Prostate gland (tissue), 2 donors: ENCODE results near the gene BORCS6. TPM values are rescaled to one million over a fixed set of nuclear protein-coding genes. Genes with fewer than 3 reads are reported as not detected.

Source experiments
- DNase-seq: peaks from one replicate; pipeline ENCODE4 v3.0.0-alpha.2; 2019; ENCODE audit warnings: low spot score
- H3K27ac ChIP-seq, 2 donors: fragments of 200-600 bp; sonication (generic); 2 replicates each; pipeline ENCODE4 v1.5.1; 2017 to 2019
- H3K27me3 ChIP-seq: fragments of 200-600 bp; sonication (generic); replicated peaks from 2 replicates; pipeline ENCODE4 v1.5.1; 2019; ENCODE audit not compliant: insufficient read depth
- H3K36me3 ChIP-seq, 2 donors: fragments of 200-600 bp; sonication (generic); 1 replicate in 1 of 2; 2 replicates in 1 of 2; pipeline versions ENCODE4 v1.5.1 to v1.8.1; 2017 to 2019
- H3K4me1 ChIP-seq: fragments of 200-600 bp; sonication (generic); replicated peaks from 2 replicates; pipeline ENCODE4 v1.5.1; 2019
- H3K4me3 ChIP-seq, 2 donors: fragments of 200-600 bp; sonication (generic); 2 replicates each; pipeline ENCODE4 v1.5.1; 2017 to 2019
- H3K9me3 ChIP-seq: fragments of 200-600 bp; sonication (generic); 2 replicates; pipeline ENCODE4 v1.5.1; 2017
- CTCF ChIP-seq, 4 experiments: fragments of 200-600 bp in 2 of 4; fragments of 450-650 bp in 2 of 4; sonication (generic) in 2 of 4; IDR thresholded peaks; 1 replicate in 3 of 4; 2 replicates in 1 of 4; pipeline ENCODE4 v1.5.1; 2016 to 2019; ENCODE audit warnings: antibody characterized with exemption in 4 of 4, mild to moderate bottlenecking in 2 of 4, moderate library complexity in 2 of 4
- POLR2A ChIP-seq: fragments of 450-650 bp; IDR thresholded peaks from one replicate; pipeline ENCODE4 v1.6.1; 2016; ENCODE audit warnings: antibody characterized with exemption, mild to moderate bottlenecking
- POLR2AphosphoS5 ChIP-seq: sonication (generic); formaldehyde crosslinking; IDR thresholded peaks from one replicate; pipeline ENCODE4 v1.6.1; 2017; ENCODE audit warnings: antibody characterized with exemption
- WGBS: methylation state at CpG from one replicate; pipeline ENCODE4 v1.1.5; 2018; 5-methylcytosine and 5-hydroxymethylcytosine counted together
- intact Hi-C: fragments of 100-400 bp; cut with DNase I; formaldehyde crosslinking; loops from one replicate; pipeline ENCODE4 v1.14.2; 2022
- total RNA-seq, 2 donors: library from RNA; depleted of rRNA; stranded (reverse); fragments of >200 nt; gene quantifications; one replicate each; pipeline ENCODE4 v1.1.0, GENCODE V29; 2016

Gene BORCS6
- total RNA-seq, 2 donors from 2014 or later: 9.6 to 19.1 TPM

GRCh38 chr17:8152112-8152775 lies 37.7 kb downstream of the BORCS6 start, which contains the start of gene PER1:
Gene PER1, minus strand, starts transcription at chr17:8152404. Its CDS starts 1,698 bp downstream, at chr17:8150706.
- 2% methylated on average over 38 of the region's 42 CpGs for WGBS

GRCh38 chr17:8151641-8152111 lies 38.3 kb downstream of the BORCS6 start:
- intact Hi-C loops: loop anchor here (10.0 kb wide), 1 partner anchor 307 kb away; no protein-coding TSS in a partner anchor
- H3K27me3 ChIP-seq: no peaks in the 10 kb centered on the region
- H3K27ac ChIP-seq: peak overlapping the region; percentile 100
- peak; percentile 83 for DNase-seq
- H3K4me3 ChIP-seq: peak overlapping the region; percentile 51 to 95
- no peaks in the 10 kb centered on the region for H3K9me3 ChIP-seq
- H3K4me1 ChIP-seq: peaks cover 17% of the 10 kb centered on the region
- WGBS: 4% methylated on average over 22 of the region's 22 CpGs
- H3K36me3 ChIP-seq: peaks cover 32 to 41% of the 10 kb centered on the region in 2 donors
- TF ChIP-seq CTCF (IDR thresholded peaks at IDR 0.05) (no peak), POLR2AphosphoS5 (peak; percentile 51)

More at GRCh38 chr17:8152112-8152775, 37.7 kb downstream of the BORCS6 start, which contains the start of gene PER1:
- peak; percentile 98 for TF ChIP-seq POLR2AphosphoS5
- peak in 1 of 4 experiments; percentile 19 for TF ChIP-seq CTCF (IDR thresholded peaks at IDR 0.05)
- TF ChIP-seq POLR2A: peak; percentile 96
- H3K4me1 ChIP-seq: peaks cover 17% of the 10 kb centered on the region
- H3K36me3 ChIP-seq: peaks cover 26 to 35% of the 10 kb centered on the region in 2 donors
- H3K27ac ChIP-seq: peak within 1 kb of the TSS; percentile 100
- no peaks in the 10 kb centered on the region for H3K27me3 ChIP-seq
- DNase-seq: peak; percentile 95
- H3K4me3 ChIP-seq: peak within 1 kb of the TSS; percentile 51 to 95
- intact Hi-C loops: loop anchor here (10.0 kb wide), 1 partner anchor 307 kb away; no protein-coding TSS in a partner anchor
- no peaks in the 10 kb centered on the region for H3K9me3 ChIP-seq

GRCh38 chr17:8151120-8151640 lies 38.8 kb downstream of the BORCS6 start:
- Histone ChIP-seq H3K4me3 (peak overlapping the region; percentile 51 to 95), H3K9me3 (no peaks in the 10 kb centered on the region), H3K4me1 (peaks cover 17% of the 10 kb centered on the region), H3K27me3 (no peaks in the 10 kb centered on the region), H3K36me3 (peaks cover 37 to 46% of the 10 kb centered on the region in 2 donors), H3K27ac (peak overlapping the region; percentile 100)
- WGBS: 15% methylated on average over 38 of the region's 38 CpGs
- TF ChIP-seq POLR2A (peak; percentile 55), CTCF (IDR thresholded peaks at IDR 0.05) (peak in 1 of 4 experiments; percentile 33), POLR2AphosphoS5 (peak; percentile 97)
- intact Hi-C loops: loop anchor here (10.0 kb wide), 1 partner anchor 306 kb away; no protein-coding TSS in a partner anchor
- DNase-seq: peak; percentile 77

GRCh38 chr17:8150194-8151119 lies 39.5 kb downstream of the BORCS6 start:
- WGBS: 81% methylated on average over 15 of the region's 18 CpGs
- intact Hi-C loops: loop anchor here (10.0 kb wide), 1 partner anchor 306 kb away; no protein-coding TSS in a partner anchor
- Histone ChIP-seq H3K27ac (peak overlapping the region; percentile 100), H3K4me3 (peak overlapping the region; percentile 51 to 95), H3K4me1 (peaks cover 17% of the 10 kb centered on the region), H3K9me3 (no peaks in the 10 kb centered on the region), H3K36me3 (peaks cover 44 to 53% of the 10 kb centered on the region in 2 donors), H3K27me3 (no peaks in the 10 kb centered on the region)
- DNase-seq: no peak
- TF ChIP-seq POLR2AphosphoS5: no peak
- no peak for TF ChIP-seq CTCF (IDR thresholded peaks at IDR 0.05)
- no peak for TF ChIP-seq POLR2A
